LNCAP (cell line): Measurements from ENCODE around the gene SDC3.

Source experiments
- CTCF ChIP-seq: fragments of 450-650 bp; IDR thresholded peaks from 2 replicates; pipeline ENCODE4 v1.5.1; 2017; ENCODE audit warnings: mild to moderate bottlenecking

SDC3 gene

DNA sequence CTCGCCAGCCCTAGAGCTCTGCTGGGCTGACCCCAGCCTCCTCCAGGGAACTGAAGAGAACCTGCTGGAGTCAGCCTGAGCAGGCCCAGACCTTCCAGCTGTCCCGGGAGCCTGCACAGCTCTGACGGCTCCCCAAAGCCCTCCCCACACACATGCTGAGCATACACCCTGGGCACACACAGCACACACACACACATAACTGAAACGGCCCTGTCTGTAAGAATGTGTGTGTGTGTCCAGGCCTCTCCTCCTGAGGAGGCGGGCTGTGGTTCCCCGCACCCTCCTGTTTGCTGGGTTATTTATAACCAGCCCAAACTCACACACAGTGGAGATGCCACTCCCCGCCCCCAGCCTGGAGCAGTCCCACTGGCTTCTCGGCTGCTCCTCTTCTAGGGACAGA lies 20.2 kb downstream of the SDC3 start:
- no peak for TF ChIP-seq CTCF

DNA sequence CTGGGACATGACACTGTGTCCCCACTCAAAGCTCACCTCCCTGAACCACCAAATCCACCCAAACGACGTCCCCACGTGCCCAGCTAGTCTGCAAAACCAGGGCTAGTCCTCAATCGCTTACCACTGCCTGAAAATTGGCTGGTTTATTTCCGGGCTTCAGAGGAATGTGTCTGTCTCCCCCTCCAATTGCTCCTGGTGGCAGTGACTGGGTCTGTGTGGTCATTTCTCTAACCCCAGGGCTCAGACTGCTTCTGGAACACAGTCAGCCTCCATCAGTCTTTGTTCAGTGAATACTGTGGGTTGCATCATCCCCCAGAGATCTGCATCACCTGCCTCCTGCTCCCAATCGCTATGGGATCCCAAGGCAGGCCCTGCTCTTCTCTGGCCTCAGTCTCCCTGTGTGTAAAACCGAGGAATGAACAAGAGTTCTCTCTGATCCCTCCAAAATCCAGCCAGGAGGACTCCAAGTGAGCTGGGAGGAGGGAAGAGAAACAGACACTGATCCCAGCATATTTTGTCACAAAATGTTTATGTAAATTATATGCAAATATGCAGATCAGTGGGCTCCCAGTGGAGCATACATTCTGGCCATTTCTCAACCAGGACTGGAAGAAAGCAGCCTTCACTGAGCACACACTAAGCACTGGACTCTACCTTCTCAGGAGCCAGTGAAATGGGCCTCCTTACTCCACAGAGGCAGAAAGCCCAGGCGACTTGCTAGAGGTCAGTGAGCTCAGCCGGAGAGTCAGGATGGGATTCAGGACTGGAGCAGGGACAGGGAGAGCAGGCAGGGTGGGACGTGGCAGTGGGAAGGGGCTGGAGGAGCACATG lies 20.9 kb downstream of the SDC3 start:
- TF ChIP-seq CTCF = no peak

- no peak for TF ChIP-seq CTCF
Observed at GRCh38 chr1:30886710-30887428, 21.7 kb downstream of the SDC3 start.

DNA sequence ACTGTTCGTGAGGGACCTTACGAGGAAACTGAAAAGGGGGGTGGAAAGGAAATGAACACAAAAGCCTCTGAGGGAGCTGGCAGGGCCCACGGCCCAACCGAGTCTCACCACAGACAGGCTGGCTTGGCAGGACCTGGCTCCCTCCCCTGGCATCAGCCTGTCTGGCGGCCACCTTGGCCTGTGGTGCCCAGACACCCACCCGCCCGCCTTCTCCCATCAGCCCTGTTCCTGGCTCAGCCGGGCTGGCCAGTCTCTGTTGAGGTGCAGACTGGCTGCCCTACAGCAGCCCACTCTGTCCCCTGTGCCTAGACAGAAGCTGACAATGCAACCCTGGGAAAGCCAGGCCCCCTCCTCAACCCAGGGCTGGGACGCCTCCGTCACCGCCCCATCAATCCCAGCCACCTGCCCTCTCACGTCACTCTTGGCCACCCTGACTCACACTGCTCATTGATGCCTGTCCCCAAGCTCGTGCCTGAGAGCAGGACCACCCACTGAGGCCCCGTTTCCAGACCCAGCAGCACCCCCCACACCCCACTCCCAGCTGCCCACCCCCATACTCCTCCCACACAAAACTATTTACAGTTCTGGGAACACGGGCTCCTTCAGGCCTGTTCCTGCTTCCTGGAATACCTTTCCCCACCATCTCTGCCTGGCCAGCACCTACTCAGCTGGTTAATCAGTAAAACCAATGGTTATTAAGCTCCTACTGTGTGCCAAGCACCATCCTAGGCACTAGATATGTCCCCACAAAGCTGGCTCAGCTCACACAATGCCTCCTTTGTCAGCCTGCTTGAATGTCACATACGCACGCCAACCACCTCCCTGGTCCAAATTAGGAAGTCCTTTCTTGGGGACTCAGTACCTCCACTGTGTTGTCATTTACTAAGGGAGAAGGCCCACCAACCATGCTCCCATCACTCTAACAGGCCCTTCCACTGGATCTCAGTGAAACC lies 22.7 kb downstream of the SDC3 start:
- TF ChIP-seq CTCF = no peak

DNA sequence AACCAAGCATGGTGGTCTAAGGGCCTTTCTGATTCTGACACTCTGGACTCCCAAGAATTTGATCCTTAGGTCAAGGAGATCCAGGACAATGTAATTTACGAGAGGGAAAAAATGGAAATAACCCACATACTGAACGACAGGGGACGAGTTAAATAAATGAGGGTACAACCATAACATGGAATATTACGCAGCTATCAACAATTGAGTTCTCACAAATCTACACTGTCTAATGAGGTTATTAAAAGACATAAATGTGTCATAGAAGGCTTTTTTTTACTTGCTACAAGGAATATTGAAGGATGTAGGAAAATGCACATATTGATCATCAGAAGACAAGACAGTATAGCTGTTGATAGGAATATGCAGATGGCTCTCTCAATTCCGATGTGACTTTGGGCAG lies 23.8 kb downstream of the SDC3 start:
- TF ChIP-seq CTCF = no peak

DNA sequence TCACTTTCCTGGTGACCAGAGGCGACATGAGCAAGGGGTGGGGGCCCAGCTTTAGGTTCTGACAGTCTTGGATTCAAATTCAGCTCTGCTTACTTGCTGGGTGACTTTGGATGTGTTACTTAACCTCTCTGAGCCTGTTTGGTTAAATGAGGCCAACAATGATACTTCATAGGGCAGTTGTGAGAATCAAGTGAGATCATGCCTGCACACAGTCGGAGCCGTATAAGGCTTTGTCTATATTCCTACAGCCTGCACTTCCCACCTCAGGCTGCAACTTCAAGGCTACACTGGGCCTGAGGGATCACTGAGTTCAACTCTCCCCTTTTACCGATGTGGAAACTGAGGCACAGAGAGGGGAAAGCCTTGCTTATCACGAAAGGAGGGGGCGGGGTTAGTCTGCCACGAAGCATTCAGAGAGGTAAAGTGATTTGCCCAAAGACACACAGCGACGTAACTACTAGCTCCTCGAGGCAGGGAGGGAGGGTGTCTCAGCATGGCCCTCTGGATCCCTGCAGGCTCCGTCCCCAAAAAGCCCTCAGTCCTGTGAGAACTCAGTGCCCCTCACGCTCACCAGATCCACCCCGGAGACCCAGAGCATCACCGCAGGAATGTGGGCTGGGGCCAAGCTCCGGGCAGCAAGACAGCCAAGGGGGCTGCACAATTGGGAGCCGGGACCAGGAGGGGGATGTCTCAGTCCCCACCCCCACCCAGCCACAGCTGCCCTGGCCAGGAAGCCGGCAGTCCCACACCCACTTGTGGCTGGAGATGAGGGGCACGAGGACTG lies 25.0 kb downstream of the SDC3 start:
- TF ChIP-seq CTCF = no peak
